Lung (tissue), 12 donors: ENCODE measurements around the gene LDLRAD4. TPM values are rescaled to one million over a fixed set of nuclear protein-coding genes. Genes with fewer than 3 reads are reported as not detected.
"Not testable (repeated sequence)": the region's sequence is repeated elsewhere in the genome, so short reads cannot be mapped to it uniquely, and the experiment has no call there.

Experiments used
- ATAC-seq: fragments of 200-7000 bp; cut with Tn5 transposase; one replicate; pipeline ENCODE4 v1.9.1; 2020; ENCODE audit warnings: moderate number of reproducible peaks; ENCODE audit not compliant: insufficient read depth, low FRiP score
- DNase-seq, 3 donors: peaks; one replicate each; pipeline ENCODE4 v3.0.0-alpha.2; 2013 to 2017
- H3K27ac ChIP-seq, 2 donors: one replicate each; pipeline ENCODE4 v1.5.1; 2013; ENCODE audit warnings: mild to moderate bottlenecking in 2 of 2, moderate library complexity in 2 of 2, control low read depth in 1 of 2, inconsistent platforms in 1 of 2, low read depth in 1 of 2, low read length in 1 of 2
- H3K27me3 ChIP-seq, 3 donors: one replicate each; pipeline ENCODE4 v1.5.1; 2013; ENCODE audit warnings: low read length in 2 of 3; ENCODE audit not compliant: control insufficient read depth in 3 of 3, insufficient read depth in 3 of 3
- H3K36me3 ChIP-seq, 4 donors: one replicate each; pipeline ENCODE4 v1.5.1; 2013; ENCODE audit warnings: low read length in 4 of 4, mild to moderate bottlenecking in 1 of 4, moderate library complexity in 1 of 4; ENCODE audit not compliant: control insufficient read depth in 4 of 4, insufficient read depth in 4 of 4
- H3K4me1 ChIP-seq, 5 donors: one replicate each; pipeline ENCODE4 v1.5.1; 2013; ENCODE audit warnings: low read length in 5 of 5, mild to moderate bottlenecking in 2 of 5, moderate library complexity in 1 of 5; ENCODE audit not compliant: control insufficient read depth in 5 of 5, insufficient read depth in 5 of 5
- H3K4me3 ChIP-seq: one replicate; pipeline ENCODE4 v1.5.1; 2013; ENCODE audit warnings: mild to moderate bottlenecking, control low read depth, moderate library complexity
- H3K9ac ChIP-seq, 2 donors: one replicate each; pipeline ENCODE4 v1.5.1; 2013; ENCODE audit warnings: low read length in 2 of 2, control low read depth in 1 of 2; ENCODE audit not compliant: insufficient read depth in 1 of 2
- H3K9me3 ChIP-seq, 4 donors: one replicate each; pipeline ENCODE4 v1.5.1; 2013; ENCODE audit warnings: low read length in 3 of 4, mild to moderate bottlenecking in 1 of 4, moderate library complexity in 1 of 4; ENCODE audit not compliant: control insufficient read depth in 4 of 4, insufficient read depth in 3 of 4
- WGBS, 2 donors: extraction: QIAGEN DNeasy Blood & Tissue Kit; methylation state at CpG; one replicate each; pipeline ENCODE4 v1.1.7; 2013; 5-methylcytosine and 5-hydroxymethylcytosine counted together
- polyA plus RNA-seq, 2 donors: library from polyadenylated mRNA; stranded (reverse); fragments of 200-250 nt; gene quantifications; one replicate each; pipeline ENCODE4 v1.2.1, GENCODE V29; 2013
- total RNA-seq, 2 donors: library from RNA; depleted of rRNA in 1 of 2; stranded (reverse); fragments of >200 nt in 1 of 2; gene quantifications; one replicate each; pipeline ENCODE4 v1.2.1, GENCODE V29; 2014 to 2021
- TF ChIP-seq, protein P1 (sequence below): IDR thresholded peaks from 2 replicates; pipeline ENCODE4 v1.5.1; 2012; ENCODE audit warnings: mild to moderate bottlenecking; ENCODE audit errors: control extremely low read depth, extremely low read depth
- donor health status: control.
- donor health status: control.
- donor health status: Bipolar disorder and iron deficiency.
- donor health status: healthy.
- donor health status: DM: yes; HTN: yes; CAD: no.

LDLRAD4 gene
- total and polyA plus RNA-seq, 4 donors, result 3.2 to 62.4 (median 19.9) TPM

DNA sequence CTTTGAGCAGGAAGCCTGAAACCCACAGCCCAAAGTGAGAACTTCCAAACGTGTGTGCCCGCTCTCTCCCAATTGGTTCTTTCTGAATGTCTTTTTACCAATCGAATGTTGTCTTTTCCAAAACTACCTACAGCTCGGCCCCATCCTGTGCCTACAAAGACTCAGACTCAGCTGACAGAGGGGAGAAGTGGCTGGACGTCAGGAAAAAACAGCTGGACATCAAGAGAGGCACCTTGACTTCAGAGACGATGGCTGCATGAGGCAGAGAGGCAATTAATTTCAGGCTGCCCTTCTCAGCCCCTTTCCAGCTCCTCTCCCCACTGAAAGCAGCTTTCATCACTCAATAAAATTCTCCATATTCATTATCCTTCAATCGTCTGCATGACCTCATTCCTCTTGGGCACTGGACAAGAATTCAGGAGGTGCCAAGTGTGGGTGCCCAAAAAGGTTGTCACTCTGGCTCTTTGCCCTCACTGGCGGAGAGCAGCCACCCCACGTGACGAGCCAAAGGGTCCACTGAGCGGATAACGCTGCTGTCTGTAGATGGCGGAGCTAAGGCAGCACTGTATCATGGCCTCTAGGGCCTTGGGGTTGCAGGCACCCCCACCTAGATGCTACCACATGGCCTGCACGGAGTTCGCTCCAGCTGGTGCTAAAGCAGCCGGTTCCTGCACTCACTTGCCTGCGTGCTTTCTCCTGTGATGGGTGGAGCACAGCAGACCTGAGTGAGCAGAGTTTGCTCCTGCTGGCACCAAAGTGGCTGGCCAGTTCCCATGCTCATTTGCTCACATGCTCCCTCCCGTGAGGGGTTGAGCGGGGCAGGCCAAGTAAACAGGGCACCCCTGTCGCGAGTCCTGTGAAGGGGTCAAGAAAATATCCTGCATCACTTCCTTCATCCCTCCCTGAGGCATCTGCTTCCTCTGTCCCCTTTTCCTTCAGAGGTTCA is 469.9 kb downstream of the LDLRAD4 start:
- Histone ChIP-seq H3K9ac (no peak overlapping the region), H3K4me3 (no peak overlapping the region), H3K9me3 (peaks cover 0 to 2% (median 0%) of the 10 kb centered on the region in 4 donors), H3K4me1 (peaks cover 0 to 11% (median 0%) of the 10 kb centered on the region in 5 donors), H3K36me3 (peaks cover 0 to 5% (median 0%) of the 10 kb centered on the region in 4 donors), H3K27ac (no peak overlapping the region), H3K27me3 (no peaks in the 10 kb centered on the region)
- WGBS, 2 donors, result 93 to 94% methylated on average over 21 of the region's 21 CpGs
- TF ChIP-seq, protein P1, sequence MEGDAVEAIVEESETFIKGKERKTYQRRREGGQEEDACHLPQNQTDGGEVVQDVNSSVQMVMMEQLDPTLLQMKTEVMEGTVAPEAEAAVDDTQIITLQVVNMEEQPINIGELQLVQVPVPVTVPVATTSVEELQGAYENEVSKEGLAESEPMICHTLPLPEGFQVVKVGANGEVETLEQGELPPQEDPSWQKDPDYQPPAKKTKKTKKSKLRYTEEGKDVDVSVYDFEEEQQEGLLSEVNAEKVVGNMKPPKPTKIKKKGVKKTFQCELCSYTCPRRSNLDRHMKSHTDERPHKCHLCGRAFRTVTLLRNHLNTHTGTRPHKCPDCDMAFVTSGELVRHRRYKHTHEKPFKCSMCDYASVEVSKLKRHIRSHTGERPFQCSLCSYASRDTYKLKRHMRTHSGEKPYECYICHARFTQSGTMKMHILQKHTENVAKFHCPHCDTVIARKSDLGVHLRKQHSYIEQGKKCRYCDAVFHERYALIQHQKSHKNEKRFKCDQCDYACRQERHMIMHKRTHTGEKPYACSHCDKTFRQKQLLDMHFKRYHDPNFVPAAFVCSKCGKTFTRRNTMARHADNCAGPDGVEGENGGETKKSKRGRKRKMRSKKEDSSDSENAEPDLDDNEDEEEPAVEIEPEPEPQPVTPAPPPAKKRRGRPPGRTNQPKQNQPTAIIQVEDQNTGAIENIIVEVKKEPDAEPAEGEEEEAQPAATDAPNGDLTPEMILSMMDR, result no peak
- no peak for ATAC-seq
- no peak for DNase-seq

DNA sequence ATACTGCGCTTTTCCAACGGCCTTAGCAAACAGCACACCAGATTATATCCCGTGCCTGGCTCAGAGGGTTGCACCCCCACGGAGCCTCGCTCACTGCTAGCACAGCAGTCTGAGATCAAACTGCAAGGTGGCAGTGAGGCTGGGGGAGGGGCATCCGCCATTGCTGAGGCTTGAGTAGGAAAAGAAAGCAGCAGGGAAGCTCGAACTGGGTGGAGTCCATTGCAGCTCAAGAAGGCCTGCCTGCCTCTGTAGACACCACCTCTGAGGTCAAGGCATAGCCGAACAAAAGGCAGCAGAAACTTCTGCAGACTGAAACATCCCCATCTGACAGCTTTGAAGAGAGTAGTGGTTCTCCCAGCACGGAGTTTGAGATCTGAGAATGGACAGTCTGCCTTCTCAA is 471.5 kb downstream of the LDLRAD4 start:
- not testable (repeated sequence) for H3K4me3 ChIP-seq, H3K9ac ChIP-seq, H3K36me3 ChIP-seq, ATAC-seq, DNase-seq, H3K27me3 ChIP-seq, H3K4me1 ChIP-seq, H3K9me3 ChIP-seq, H3K27ac ChIP-seq
- WGBS, 2 donors, result 97% methylated on average over 9 of the region's 9 CpGs

DNA sequence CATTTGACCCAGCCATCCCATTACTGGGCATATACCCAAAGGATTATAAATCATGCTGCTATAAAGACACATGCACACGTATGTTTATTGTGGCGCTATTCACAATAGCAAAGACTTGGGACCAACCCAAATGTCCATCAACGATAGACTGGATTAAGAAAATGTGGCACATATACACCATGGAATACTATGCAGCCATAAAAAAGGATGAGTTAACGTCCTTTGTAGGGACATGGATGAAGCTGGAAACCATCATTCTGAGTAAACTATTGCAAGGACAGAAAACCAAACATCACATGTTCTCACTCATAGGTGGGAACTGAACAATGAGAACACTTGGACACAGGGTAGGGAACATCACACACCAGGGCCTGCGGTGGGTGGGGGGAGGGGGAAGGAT is 476.8 kb downstream of the LDLRAD4 start:
- not testable (repeated sequence) for DNase-seq, H3K4me3 ChIP-seq, ATAC-seq, H3K27ac ChIP-seq, H3K9me3 ChIP-seq, H3K36me3 ChIP-seq, H3K4me1 ChIP-seq, H3K27me3 ChIP-seq, H3K9ac ChIP-seq
- 93 to 94% methylated on average over 5 of the region's 5 CpGs for WGBS, 2 donors

DNA sequence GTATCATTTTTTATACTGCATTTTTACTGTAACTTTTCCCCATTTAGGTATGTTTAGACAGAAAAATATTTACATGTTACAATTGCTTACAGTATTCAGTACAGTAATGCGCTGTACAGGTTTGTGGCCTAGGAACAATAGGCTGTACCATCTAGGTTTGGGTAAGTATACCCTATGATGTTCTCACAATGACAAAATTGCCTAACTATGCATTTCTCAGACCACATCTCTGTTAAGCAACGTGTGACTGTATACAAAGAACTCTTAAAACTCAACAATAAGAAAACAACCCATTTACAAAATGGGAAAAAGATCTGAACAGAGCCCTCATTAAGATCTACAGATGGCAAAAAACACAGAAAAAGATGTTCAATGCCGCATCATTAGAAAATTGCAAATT is 478.4 kb downstream of the LDLRAD4 start:
- DNase-seq, result no peak
- H3K4me1 ChIP-seq, result peaks cover 0 to 3% (median 0%) of the 10 kb centered on the region in 5 donors
- TF ChIP-seq, protein P1, result no peak
- no peak overlapping the region for H3K9ac ChIP-seq
- H3K9me3 ChIP-seq, result peaks cover 0 to 5% (median 2%) of the 10 kb centered on the region in 4 donors
- ATAC-seq, result no peak
- peaks cover 0 to 2% (median 0%) of the 10 kb centered on the region in 4 donors for H3K36me3 ChIP-seq
- H3K4me3 ChIP-seq, result no peak overlapping the region
- H3K27me3 ChIP-seq, result no peaks in the 10 kb centered on the region
- WGBS, 2 donors, result 85 to 93% methylated on average over 3 of the region's 3 CpGs
- H3K27ac ChIP-seq, result no peak overlapping the region
